Sigmoid colon (tissue), 4 donors: ENCODE measurements around the gene BID.

ENCODE experiments used
- EP300 ChIP-seq, 4 donors: sonication (generic); formaldehyde crosslinking; IDR thresholded peaks; one replicate each; pipeline ENCODE4 v1.6.1; 2017; ENCODE audit warnings: antibody characterized with exemption in 4 of 4
- POLR2AphosphoS5 ChIP-seq, 4 donors: sonication (generic); formaldehyde crosslinking; IDR thresholded peaks; one replicate each; pipeline ENCODE4 v1.6.1; 2017; ENCODE audit warnings: antibody characterized with exemption in 4 of 4
- TF ChIP-seq, protein P1 (sequence below), 4 experiments: fragments of 450-650 bp in 3 of 4; fragments of 200-600 bp in 1 of 4; IDR thresholded peaks; one replicate each; pipeline ENCODE4 v1.5.1; 2016 to 2019; ENCODE audit warnings: antibody characterized with exemption in 4 of 4, mild to moderate bottlenecking in 3 of 4, moderate library complexity in 2 of 4

GRCh38 chr22:17816649-17817048 is 42.4 kb upstream of the BID start:
- TF ChIP-seq, protein P1, sequence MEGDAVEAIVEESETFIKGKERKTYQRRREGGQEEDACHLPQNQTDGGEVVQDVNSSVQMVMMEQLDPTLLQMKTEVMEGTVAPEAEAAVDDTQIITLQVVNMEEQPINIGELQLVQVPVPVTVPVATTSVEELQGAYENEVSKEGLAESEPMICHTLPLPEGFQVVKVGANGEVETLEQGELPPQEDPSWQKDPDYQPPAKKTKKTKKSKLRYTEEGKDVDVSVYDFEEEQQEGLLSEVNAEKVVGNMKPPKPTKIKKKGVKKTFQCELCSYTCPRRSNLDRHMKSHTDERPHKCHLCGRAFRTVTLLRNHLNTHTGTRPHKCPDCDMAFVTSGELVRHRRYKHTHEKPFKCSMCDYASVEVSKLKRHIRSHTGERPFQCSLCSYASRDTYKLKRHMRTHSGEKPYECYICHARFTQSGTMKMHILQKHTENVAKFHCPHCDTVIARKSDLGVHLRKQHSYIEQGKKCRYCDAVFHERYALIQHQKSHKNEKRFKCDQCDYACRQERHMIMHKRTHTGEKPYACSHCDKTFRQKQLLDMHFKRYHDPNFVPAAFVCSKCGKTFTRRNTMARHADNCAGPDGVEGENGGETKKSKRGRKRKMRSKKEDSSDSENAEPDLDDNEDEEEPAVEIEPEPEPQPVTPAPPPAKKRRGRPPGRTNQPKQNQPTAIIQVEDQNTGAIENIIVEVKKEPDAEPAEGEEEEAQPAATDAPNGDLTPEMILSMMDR (IDR thresholded peaks at IDR 0.05) = no peak
- TF ChIP-seq EP300 (IDR thresholded peaks at IDR 0.05) (no peak), POLR2AphosphoS5 (IDR thresholded peaks at IDR 0.05) (no peak)
